H9 (cell line): Measurements from ENCODE around the gene NDUFS2. TPM values are rescaled to one million over a fixed set of nuclear protein-coding genes. Genes with fewer than 3 reads are reported as not detected.

ENCODE experiments used
- DNase-seq: peaks from one replicate; pipeline ENCODE4 v3.0.0-alpha.2; 2017
- H2AFZ ChIP-seq: one replicate; pipeline ENCODE4 v1.6.1; 2013; ENCODE audit warnings: mild to moderate bottlenecking, low read length, control low read depth, moderate library complexity
- H2AK5ac ChIP-seq: 2 replicates; pipeline ENCODE4 v1.6.1; 2013; ENCODE audit warnings: low read length, control low read depth, mixed read lengths; ENCODE audit not compliant: insufficient read length
- H2BK120ac ChIP-seq: one replicate; pipeline ENCODE4 v1.6.1; 2013; ENCODE audit warnings: low read depth, mild to moderate bottlenecking, low read length, control low read depth, inconsistent platforms; ENCODE audit not compliant: poor library complexity, severe bottlenecking
- H2BK12ac ChIP-seq: 2 replicates; pipeline ENCODE4 v1.6.1; 2013; ENCODE audit warnings: low read length, control low read depth, mixed read lengths, low read depth; ENCODE audit not compliant: insufficient read length
- H2BK15ac ChIP-seq: 2 replicates; pipeline ENCODE4 v1.6.1; 2013; ENCODE audit warnings: low read depth, low read length, control low read depth
- H2BK20ac ChIP-seq: one replicate; pipeline ENCODE4 v1.6.1; 2013; ENCODE audit warnings: low read depth, mild to moderate bottlenecking, low read length, control low read depth, inconsistent platforms; ENCODE audit not compliant: poor library complexity, severe bottlenecking
- H2BK5ac ChIP-seq: 2 replicates; pipeline ENCODE4 v1.6.1; 2013; ENCODE audit warnings: low read length, control low read depth, mixed read lengths; ENCODE audit not compliant: insufficient read length
- H3K14ac ChIP-seq: 2 replicates; pipeline ENCODE4 v1.6.1; 2013; ENCODE audit warnings: low read length, control low read depth; ENCODE audit not compliant: insufficient read depth
- H3K18ac ChIP-seq: 2 replicates; pipeline ENCODE4 v1.6.1; 2013; ENCODE audit warnings: low read depth, mild to moderate bottlenecking, mixed read lengths, low read length, control low read depth; ENCODE audit not compliant: insufficient read length
- H3K23ac ChIP-seq: 2 replicates; pipeline ENCODE4 v1.6.1; 2013; ENCODE audit warnings: low read length, control low read depth, mixed read lengths, low read depth; ENCODE audit not compliant: insufficient read length
- H3K23me2 ChIP-seq: 2 replicates; pipeline ENCODE4 v1.6.1; 2013; ENCODE audit warnings: low read depth, mild to moderate bottlenecking, mixed read lengths, low read length, control low read depth; ENCODE audit not compliant: insufficient read length, poor library complexity, severe bottlenecking
- H3K27ac ChIP-seq: 2 replicates; pipeline ENCODE4 v1.5.1; 2013; ENCODE audit warnings: low read length, control low read depth, mixed read lengths, low read depth; ENCODE audit not compliant: insufficient read length
- H3K27me3 ChIP-seq: 2 replicates; pipeline ENCODE4 v1.6.1; 2013; ENCODE audit warnings: low read length, control low read depth, inconsistent platforms; ENCODE audit not compliant: insufficient read depth
- H3K4ac ChIP-seq: 2 replicates; pipeline ENCODE4 v1.6.1; 2013; ENCODE audit warnings: low read depth, mild to moderate bottlenecking, control low read depth, inconsistent platforms, low read length, moderate library complexity
- H3K4me1 ChIP-seq: 2 replicates; pipeline ENCODE4 v1.6.1; 2013; ENCODE audit warnings: low read length, control low read depth, inconsistent platforms; ENCODE audit not compliant: insufficient read depth
- H3K4me2 ChIP-seq: 2 replicates; pipeline ENCODE4 v1.6.1; 2013; ENCODE audit warnings: low read length, control low read depth, mixed read lengths; ENCODE audit not compliant: insufficient read length, insufficient read depth
- H3K56ac ChIP-seq: 2 replicates; pipeline ENCODE4 v1.6.1; 2013; ENCODE audit warnings: low read depth, mild to moderate bottlenecking, mixed read lengths, low read length, control low read depth; ENCODE audit not compliant: insufficient read length
- H3K79me1 ChIP-seq: 2 replicates; pipeline ENCODE4 v1.6.1; 2013; ENCODE audit warnings: low read depth, mild to moderate bottlenecking, moderate library complexity, low read length, control low read depth, inconsistent platforms; ENCODE audit not compliant: insufficient read depth, poor library complexity, severe bottlenecking
- H3K79me2 ChIP-seq: 2 replicates; pipeline ENCODE4 v1.6.1; 2013; ENCODE audit warnings: low read length, control low read depth, inconsistent platforms; ENCODE audit not compliant: insufficient read depth
- H3K9ac ChIP-seq: 2 replicates; pipeline ENCODE4 v1.6.1; 2013; ENCODE audit warnings: low read length, control low read depth, mixed read lengths; ENCODE audit not compliant: insufficient read length; ENCODE audit errors: extremely low read depth
- H3K9me3 ChIP-seq: one replicate; pipeline ENCODE4 v1.6.1; 2013; ENCODE audit warnings: low read depth, low read length, inconsistent platforms; ENCODE audit not compliant: control insufficient read depth
- H3T11ph ChIP-seq: one replicate; pipeline ENCODE4 v1.6.1; 2013; ENCODE audit warnings: mild to moderate bottlenecking, low read length, control low read depth, inconsistent platforms
- H4K20me1 ChIP-seq: one replicate; pipeline ENCODE4 v1.6.1; 2013; ENCODE audit not compliant: control insufficient read depth, insufficient read length, insufficient read depth
- H4K5ac ChIP-seq: 2 replicates; pipeline ENCODE4 v1.6.1; 2013; ENCODE audit warnings: low read depth, mild to moderate bottlenecking, mixed read lengths, low read length, control low read depth; ENCODE audit not compliant: insufficient read length
- H4K8ac ChIP-seq: replicated peaks from 2 replicates; pipeline ENCODE4 v1.6.1; 2013; ENCODE audit warnings: low read length, control low read depth, mixed read lengths, low read depth; ENCODE audit not compliant: insufficient read length
- H4K91ac ChIP-seq: 2 replicates; pipeline ENCODE4 v1.6.1; 2013; ENCODE audit warnings: low read depth, mild to moderate bottlenecking, moderate library complexity, mixed read lengths, low read length, control low read depth; ENCODE audit not compliant: insufficient read length
- H3K27ac Mint-ChIP-seq, 3 experiments: 2 replicates in 2 of 3; 3 replicates in 1 of 3; pipeline ENCODE4 v1.8.0; 2020 to 2021; ENCODE audit warnings: mixed read lengths in 3 of 3, mild to moderate bottlenecking in 1 of 3, moderate library complexity in 1 of 3
- H3K27me3 Mint-ChIP-seq: 2 replicates; pipeline ENCODE4 v1.8.0; 2021; ENCODE audit warnings: low read depth, mild to moderate bottlenecking, moderate library complexity, mixed read lengths
- H3K36me3 Mint-ChIP-seq, 3 experiments: 2 replicates in 2 of 3; 3 replicates in 1 of 3; pipeline ENCODE4 v1.8.0; 2020 to 2021; ENCODE audit warnings: low read depth in 3 of 3, mixed read lengths in 3 of 3; ENCODE audit not compliant: insufficient read depth in 1 of 3
- H3K4me1 Mint-ChIP-seq, 2 experiments: 2 replicates each; pipeline ENCODE4 v1.8.0; 2020; ENCODE audit warnings: mixed read lengths in 2 of 2
- H3K4me3 Mint-ChIP-seq, 2 experiments: 2 replicates in 1 of 2; 3 replicates in 1 of 2; pipeline ENCODE4 v1.8.0; 2020 to 2021; ENCODE audit warnings: mild to moderate bottlenecking in 2 of 2, mixed read lengths in 2 of 2, moderate library complexity in 1 of 2
- H3K9me3 Mint-ChIP-seq, 2 experiments: 2 replicates in 1 of 2; 3 replicates in 1 of 2; pipeline ENCODE4 v1.8.0; 2020; ENCODE audit warnings: mild to moderate bottlenecking in 2 of 2, mixed read lengths in 2 of 2, moderate library complexity in 1 of 2
- CTCF ChIP-seq: fragments of 200-600 bp; sonication (generic); conservative IDR thresholded peaks from 3 replicates; pipeline ENCODE4 v1.8.0; 2021; ENCODE audit warnings: antibody characterized with exemption, mild to moderate bottlenecking
- WGBS: extraction: QIAGEN DNeasy Blood & Tissue Kit; methylation state at CpG from one replicate; pipeline ENCODE4 v1.1.7; 2013; ENCODE audit warnings: missing lambda C conversion rate, low lambda C conversion rate, mixed read lengths; ENCODE audit not compliant: insufficient read length; ENCODE audit errors: extremely low coverage; 5-methylcytosine and 5-hydroxymethylcytosine counted together
- total RNA-seq: library from RNA; stranded (reverse); gene quantifications from 2 replicates; pipeline ENCODE4 v1.2.1, GENCODE V29; 2021

Gene NDUFS2
- total RNA-seq, 1 experiment from 2014 or later, result 84.5 TPM

- Histone ChIP-seq H2BK120ac (no peak overlapping the region), H2AFZ (no peak overlapping the region), H3K23me2 (peaks cover 11% of the 10 kb centered on the region), H3K27ac (no peak overlapping the region), H3K9me3 (no peaks in the 10 kb centered on the region), H2AK5ac (no peak overlapping the region), H2BK20ac (no peak overlapping the region), H3K56ac (no peak overlapping the region), H3K27me3 (no peaks in the 10 kb centered on the region), H4K5ac (no peak overlapping the region), H3K23ac (no peak overlapping the region), H2BK12ac (no peak overlapping the region), H4K20me1 (no peaks in the 10 kb centered on the region), H3T11ph (no peak overlapping the region), H4K91ac (no peak overlapping the region), H3K9ac (no peak overlapping the region), H4K8ac (no peak overlapping the region), H2BK5ac (no peak overlapping the region), H3K4ac (no peak overlapping the region), H3K14ac (no peak overlapping the region), H3K4me1 (no peaks in the 10 kb centered on the region), H2BK15ac (no peak overlapping the region), H3K79me1 (no peaks in the 10 kb centered on the region), H3K4me2 (no peak overlapping the region), H3K79me2 (no peaks in the 10 kb centered on the region), H3K18ac (no peak overlapping the region)
- peaks cover 29 to 67% (median 56%) of the 10 kb centered on the region in 3 experiments for H3K36me3 Mint-ChIP-seq
- no CpG with 5 or more reads among the region's 5 CpGs for WGBS
- no peak for TF ChIP-seq CTCF
- H3K4me1 Mint-ChIP-seq, result peaks cover 26 to 29% of the 10 kb centered on the region in 2 experiments
- H3K9me3 Mint-ChIP-seq, result no peaks in the 10 kb centered on the region
- no peak overlapping the region for H3K27ac Mint-ChIP-seq
- H3K27me3 Mint-ChIP-seq, result no peaks in the 10 kb centered on the region; the same call in 1 of the 2 replicates
- no peak for DNase-seq
- H3K4me3 Mint-ChIP-seq, result no peak overlapping the region
These were observed 40.5 kb upstream of the NDUFS2 start for GRCh38 chr1:161161652-161162051.
